Breast epithelium (tissue), 4 donors: ENCODE data around the gene GALNT2. TPM values are rescaled to one million over a fixed set of nuclear protein-coding genes. Genes with fewer than 3 reads are reported as not detected.

Source experiments
- DNase-seq, 2 donors: peaks; one replicate each; pipeline ENCODE4 v3.0.0-alpha.2; 2019; ENCODE audit warnings: low spot score in 2 of 2
- H3K27ac ChIP-seq, 2 donors: fragments of 200-600 bp; sonication (generic) in 1 of 2; one replicate each; pipeline ENCODE4 v1.5.1; 2016 to 2019; ENCODE audit warnings: mild to moderate bottlenecking in 1 of 2
- H3K27me3 ChIP-seq, 2 donors: fragments of 200-600 bp; sonication (generic) in 1 of 2; one replicate each; pipeline versions ENCODE4 v1.5.1 to v1.6.0; 2017 to 2019; ENCODE audit warnings: control low read depth in 1 of 2, mild to moderate bottlenecking in 1 of 2
- H3K36me3 ChIP-seq: fragments of 200-600 bp; one replicate; pipeline ENCODE4 v1.5.1; 2019
- H3K4me1 ChIP-seq, 2 donors: fragments of 200-600 bp; sonication (generic); one replicate each; pipeline ENCODE4 v1.5.1; 2016 to 2019; ENCODE audit warnings: control low read depth in 1 of 2
- H3K4me3 ChIP-seq, 3 donors: fragments of 200-600 bp; sonication (generic); 1 replicate in 2 of 3; 2 replicates in 1 of 3; pipeline ENCODE4 v1.5.1; 2016 to 2019; ENCODE audit warnings: mild to moderate bottlenecking in 3 of 3, moderate library complexity in 2 of 3
- H3K9me3 ChIP-seq, 2 donors: fragments of 200-600 bp; sonication (generic) in 1 of 2; one replicate each; pipeline ENCODE4 v1.5.1; 2016 to 2019; ENCODE audit warnings: control low read depth in 1 of 2
- CTCF ChIP-seq, 3 donors: fragments of 450-650 bp; IDR thresholded peaks; one replicate each; pipeline ENCODE4 v1.5.1; 2016 to 2017; ENCODE audit warnings: antibody characterized with exemption in 3 of 3, mild to moderate bottlenecking in 3 of 3, moderate library complexity in 3 of 3
- POLR2A ChIP-seq: fragments of 450-650 bp; IDR thresholded peaks from one replicate; pipeline ENCODE4 v1.6.1; 2016; ENCODE audit warnings: antibody characterized with exemption, mild to moderate bottlenecking, moderate library complexity
- POLR2AphosphoS5 ChIP-seq, 3 donors: sonication (generic); formaldehyde crosslinking; IDR thresholded peaks; one replicate each; pipeline ENCODE4 v1.6.1; 2017; ENCODE audit warnings: antibody characterized with exemption in 3 of 3
- intact Hi-C: fragments of 100-400 bp; cut with DNase I; formaldehyde crosslinking; loops from one replicate; pipeline ENCODE4 v1.15.1; 2023; ENCODE audit warnings: low total_unique reads
- total RNA-seq, 3 donors: library from RNA; depleted of rRNA; stranded (reverse); fragments of >200 nt; gene quantifications; one replicate each; pipeline ENCODE4 v1.1.0, GENCODE V29; 2016

GALNT2 gene
- 10 to 100 TPM; 27.4 to 53.0 (median 42.6) TPM for total RNA-seq

DNA sequence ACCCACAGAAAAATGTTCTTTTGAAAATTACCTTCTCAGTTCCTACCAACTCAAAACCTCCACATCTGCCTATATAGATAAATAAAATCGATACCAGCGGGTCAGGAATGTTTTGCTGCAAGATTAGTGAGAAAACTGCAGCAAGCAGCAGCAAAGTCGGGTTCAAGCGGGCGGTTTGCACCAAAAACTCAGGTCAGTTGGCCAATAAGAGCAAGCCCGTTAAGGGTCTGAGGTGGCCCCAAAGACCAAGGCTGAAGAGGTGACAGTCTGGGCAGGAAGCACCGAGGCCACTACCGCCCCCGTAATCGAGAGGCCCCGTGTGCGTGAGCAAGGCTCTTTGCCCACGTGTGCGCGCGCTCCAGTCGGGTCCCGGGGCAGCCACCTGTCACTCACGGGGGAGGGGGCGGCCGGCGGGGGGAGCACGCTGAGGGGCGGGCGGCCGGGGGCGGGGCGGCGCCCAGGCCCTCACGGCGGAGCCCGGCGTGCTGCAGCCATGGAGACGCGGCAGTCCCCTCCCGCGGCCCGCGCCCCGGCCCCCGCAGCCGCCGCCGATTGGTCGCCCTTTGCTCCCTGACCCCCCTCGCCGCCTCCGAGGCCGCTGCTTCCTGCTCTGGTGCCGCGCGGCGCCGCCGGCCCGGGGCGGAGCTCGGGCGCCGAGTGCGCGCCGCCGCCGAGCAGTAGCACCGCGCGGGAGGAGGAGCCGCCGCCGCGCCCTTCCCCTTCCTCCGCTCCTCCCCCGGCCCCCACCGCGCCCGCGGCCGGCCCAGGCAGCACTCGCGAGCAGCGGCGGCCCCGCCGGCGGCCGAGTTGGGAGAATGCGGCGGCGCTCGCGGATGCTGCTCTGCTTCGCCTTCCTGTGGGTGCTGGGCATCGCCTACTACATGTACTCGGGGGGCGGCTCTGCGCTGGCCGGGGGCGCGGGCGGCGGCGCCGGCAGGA lies at the start of gene GALNT2:
TSS of gene GALNT2 (plus strand) at position 773 of the 939 bp plus-strand sequence. CDS start at position 816, 43 bp downstream.
- H3K36me3 ChIP-seq: no peaks in the 10 kb centered on the region
- intact Hi-C loops: no loop called here
- H3K4me3 ChIP-seq: peak within 1 kb of the TSS; percentile 86 to 96 (median 90)
- no peaks in the 10 kb centered on the region for H3K4me1 ChIP-seq
- no peaks in the 10 kb centered on the region for H3K9me3 ChIP-seq
- H3K27ac ChIP-seq: peak within 1 kb of the TSS; percentile 84 to 97
- H3K27me3 ChIP-seq: no peaks in the 10 kb centered on the region
- peak; percentile 79 to 82 for DNase-seq
- TF ChIP-seq POLR2A: no peak
- TF ChIP-seq CTCF (IDR thresholded peaks at IDR 0.05): no peak
- peak in 2 of 3 donors; percentile 34 to 40 for TF ChIP-seq POLR2AphosphoS5 (IDR thresholded peaks at IDR 0.05)

DNA sequence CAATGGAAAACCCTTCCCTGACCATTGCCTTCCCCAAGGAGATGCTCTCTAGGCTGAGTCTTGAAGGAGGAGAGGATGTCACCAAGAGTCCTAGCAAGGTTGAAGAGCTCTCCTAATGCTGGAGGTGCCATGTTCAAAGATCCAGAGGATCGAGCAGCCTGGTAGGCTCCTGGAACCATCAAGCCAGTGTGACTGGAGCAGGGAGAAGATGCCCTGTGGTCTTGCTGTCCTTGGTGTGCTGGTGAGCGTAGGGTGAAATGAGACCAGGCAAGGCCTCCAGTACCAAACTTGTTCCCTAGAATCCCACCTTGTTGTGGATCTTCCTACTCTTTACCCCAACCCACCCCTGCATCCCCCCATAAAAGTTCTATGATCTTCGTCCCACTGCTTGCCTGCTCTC lies 46.6 kb upstream of the GALNT2 start:
- Histone ChIP-seq H3K36me3 (no peaks in the 10 kb centered on the region), H3K27me3 (no peaks in the 10 kb centered on the region), H3K9me3 (no peaks in the 10 kb centered on the region), H3K4me1 (no peaks in the 10 kb centered on the region), H3K27ac (no peak overlapping the region), H3K4me3 (no peak overlapping the region)
- intact Hi-C loops: no loop called here
- TF ChIP-seq POLR2A (no peak), POLR2AphosphoS5 (IDR thresholded peaks at IDR 0.05) (no peak), CTCF (IDR thresholded peaks at IDR 0.05) (no peak)
- no peak for DNase-seq

DNA sequence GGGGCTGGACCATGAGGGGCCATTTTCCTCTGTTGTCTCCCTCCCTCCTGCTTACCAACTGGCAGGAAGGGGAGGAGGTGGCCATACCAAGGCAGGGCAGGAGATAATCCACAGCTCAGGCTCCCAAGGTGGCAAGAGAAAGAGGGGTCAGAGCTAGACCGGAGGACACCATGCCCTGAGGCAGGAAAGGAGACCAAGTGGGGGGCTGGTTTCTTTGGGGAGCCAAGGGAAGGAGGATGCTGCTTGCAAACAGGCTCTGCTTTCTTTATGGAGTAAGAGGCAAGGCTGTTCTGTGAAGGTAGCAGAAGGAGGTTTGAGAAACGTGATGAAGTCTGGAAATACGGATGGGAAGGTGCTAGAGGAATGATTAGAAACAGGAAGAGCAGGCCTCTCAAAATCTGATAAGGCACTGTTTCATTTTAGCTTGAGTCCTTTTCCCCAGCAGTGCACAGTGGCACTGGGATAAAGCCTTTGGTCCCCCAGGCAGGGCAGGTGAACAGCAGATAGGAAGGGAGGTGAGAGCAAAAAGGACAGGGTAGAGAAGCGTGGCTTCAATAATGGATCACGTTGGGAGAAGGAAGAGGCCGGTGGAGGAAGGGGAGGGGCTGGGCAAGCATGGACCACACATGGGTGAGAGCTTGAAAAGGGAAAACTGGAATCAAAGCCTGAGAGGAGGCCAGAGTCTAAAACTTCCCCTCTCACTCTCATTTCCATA lies 44.2 kb upstream of the GALNT2 start:
- no peaks in the 10 kb centered on the region for H3K27me3 ChIP-seq
- DNase-seq: no peak
- H3K27ac ChIP-seq: no peak overlapping the region
- no peak overlapping the region for H3K4me3 ChIP-seq
- H3K9me3 ChIP-seq: peaks cover 7 to 8% of the 10 kb centered on the region in 2 donors
- intact Hi-C loops: loop anchor here (2.0 kb wide), 1 partner anchor 76 kb away; no protein-coding TSS in a partner anchor
- TF ChIP-seq POLR2AphosphoS5 (IDR thresholded peaks at IDR 0.05) (no peak), CTCF (IDR thresholded peaks at IDR 0.05) (no peak), POLR2A (no peak)
- H3K36me3 ChIP-seq: no peaks in the 10 kb centered on the region
- H3K4me1 ChIP-seq: no peaks in the 10 kb centered on the region

DNA sequence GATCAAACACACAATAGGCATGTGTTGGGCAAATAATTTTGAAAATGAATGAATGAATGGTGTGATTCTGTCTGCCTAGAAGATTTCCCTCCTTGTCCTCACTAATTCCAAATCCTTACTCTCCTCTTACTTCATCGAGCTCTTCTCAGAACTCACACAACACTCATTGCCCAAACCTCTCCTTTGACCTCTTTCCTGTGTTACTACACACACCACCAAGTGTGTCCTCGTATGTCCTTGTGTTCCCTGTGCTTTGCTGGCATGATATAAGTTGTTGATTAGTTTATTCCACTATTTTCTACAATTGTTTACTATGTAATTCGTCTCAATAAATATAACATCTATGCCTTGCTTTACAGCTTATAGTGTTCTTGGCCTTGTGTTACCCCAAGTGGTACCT lies 41.4 kb upstream of the GALNT2 start:
- Histone ChIP-seq H3K27ac (no peak overlapping the region), H3K4me3 (no peak overlapping the region), H3K4me1 (no peaks in the 10 kb centered on the region), H3K27me3 (no peaks in the 10 kb centered on the region), H3K36me3 (no peaks in the 10 kb centered on the region), H3K9me3 (peaks cover 7 to 8% of the 10 kb centered on the region in 2 donors)
- DNase-seq: no peak
- intact Hi-C loops: loop anchor here (2.0 kb wide), 1 partner anchor 19 kb away; no protein-coding TSS in a partner anchor
- TF ChIP-seq POLR2AphosphoS5 (IDR thresholded peaks at IDR 0.05) (no peak), CTCF (IDR thresholded peaks at IDR 0.05) (no peak), POLR2A (no peak)
